ENCODE measurements around the gene CEP164.

The CEP164 gene

DNA sequence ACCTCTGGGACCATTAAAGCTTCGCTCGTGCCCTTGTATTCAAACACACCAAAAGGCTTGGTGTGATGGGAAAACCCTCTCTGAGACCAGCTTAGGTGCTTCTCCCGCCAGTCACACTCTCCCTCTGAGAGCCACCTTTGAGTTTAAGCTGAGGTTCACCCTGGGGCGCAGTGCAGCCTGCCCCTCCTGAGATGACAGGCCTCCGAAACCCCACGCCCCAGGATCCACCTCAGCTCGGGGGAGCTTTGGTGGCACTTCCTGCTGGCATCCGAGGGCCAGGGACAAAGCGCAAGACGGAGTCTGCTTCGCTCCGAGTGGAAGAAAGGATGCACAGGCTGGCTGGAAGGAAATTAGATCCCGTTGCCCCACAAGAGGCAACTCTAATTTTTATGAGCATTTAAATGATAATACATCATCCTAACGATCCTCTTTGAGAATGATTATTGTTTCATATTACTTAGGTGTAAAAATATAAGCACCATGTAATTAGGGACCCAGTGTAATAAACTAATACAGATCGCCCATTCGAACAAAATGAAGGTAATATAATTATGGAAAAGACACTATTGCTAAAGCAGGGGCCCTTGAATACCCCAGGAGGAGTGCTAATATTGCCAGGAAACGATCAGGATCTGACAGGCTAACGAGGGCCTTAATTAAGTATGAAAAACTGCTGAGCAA lies 134.7 kb downstream of the CEP164 start:
- in situ Hi-C loops (cut with HindIII; ENCODE audit: low pct_ligation_motif_present, low pct_unique_long_range_greater_than_20kb, low sequenced_read_pairs) = no loop called here
- no peak for DNase-seq

DNA sequence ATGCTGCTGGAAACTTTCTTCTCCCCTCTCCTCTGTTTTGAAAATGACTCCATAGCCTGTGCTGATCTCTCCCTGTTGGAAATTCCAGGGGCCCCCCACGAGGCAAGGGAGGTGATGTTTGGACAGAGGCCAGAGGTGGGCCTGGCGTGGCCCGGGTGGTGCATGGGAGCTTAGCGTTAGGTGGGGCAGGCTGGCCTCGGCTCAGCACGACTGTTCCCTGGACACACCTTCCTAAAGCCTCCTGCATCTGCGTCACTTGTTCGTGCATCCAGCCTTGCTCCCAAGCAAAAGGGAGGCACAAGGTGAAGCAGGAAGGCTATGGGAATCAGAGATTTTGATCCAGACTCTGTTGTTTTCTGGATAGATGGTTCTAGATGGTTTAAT lies 135.2 kb downstream of the CEP164 start:
- DNase-seq = no peak
- in situ Hi-C loops (cut with HindIII; ENCODE audit: low pct_ligation_motif_present, low pct_unique_long_range_greater_than_20kb, low sequenced_read_pairs) = no loop called here
